Measurements from ENCODE around the gene MAP3K14.
A peak's percentile ranks its signal among the peaks of the same experiment; 100 is the strongest.

MAP3K14 gene

GRCh38 chr17:45301674-45302073 lies 15.1 kb downstream of the MAP3K14 start:
- H3F3A ChIP-seq (ENCODE audit: control insufficient read depth, insufficient read depth), result peaks cover 7% of the 10 kb centered on the region; the same call in 1 of the 2 replicates

DNA sequence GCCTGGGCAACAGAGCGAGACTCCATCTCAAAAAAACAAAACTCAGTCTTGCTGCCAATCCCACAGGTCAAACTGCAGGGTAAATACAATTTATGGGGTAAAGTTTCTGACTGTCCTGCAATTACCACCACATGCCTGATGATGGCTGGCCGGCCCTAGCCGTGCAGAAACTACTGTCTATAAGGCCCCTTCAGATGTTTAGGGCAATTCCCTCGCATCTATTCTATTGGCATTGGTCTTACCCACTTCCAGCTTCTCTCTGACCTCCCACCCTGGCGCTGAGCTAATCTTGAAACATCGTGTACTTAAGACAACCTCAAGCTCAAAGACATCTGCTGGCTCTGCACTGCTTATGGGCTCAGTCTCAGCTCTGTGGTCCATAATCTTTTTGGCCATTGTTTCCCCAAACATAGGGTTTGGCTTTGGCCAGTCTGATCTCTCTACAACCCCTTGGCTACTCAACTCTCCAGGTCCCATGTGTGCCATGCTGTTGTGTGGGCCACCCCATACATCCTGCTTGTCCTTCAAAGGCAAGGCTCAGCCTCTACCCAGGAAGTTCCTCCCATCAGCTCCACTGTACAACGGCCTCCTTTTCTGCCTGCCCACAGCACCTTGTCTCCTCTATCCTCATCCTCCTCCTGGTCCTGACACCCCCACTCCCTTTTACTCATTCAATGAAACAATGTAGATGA lies 16.6 kb downstream of the MAP3K14 start:
- H3K4me2 ChIP-seq (ENCODE audit: low read length), result peak overlapping the region; percentile 31; the same call in 1 of the 2 replicates
- peaks cover 71% of the 10 kb centered on the region for H3K4me1 ChIP-seq (ENCODE audit: control insufficient read depth, low read length)
- peaks cover 69% of the 10 kb centered on the region for H3K79me2 ChIP-seq (ENCODE audit: control insufficient read depth, low read length)
- H4K20me1 ChIP-seq (ENCODE audit: control insufficient read depth, insufficient read depth, low read depth, low read length), result peaks cover 2% of the 10 kb centered on the region; the same call in 1 of the 2 replicates
- 0 out of 2 replicates have a peak, but pooled peaks cover 7% of the 10 kb centered on the region for H3F3A ChIP-seq (ENCODE audit: control insufficient read depth, insufficient read depth)
- no peak overlapping the region for H3K27ac ChIP-seq (ENCODE audit: low read depth, low read length)
- no peaks in the 10 kb centered on the region for H3K27me3 ChIP-seq (ENCODE audit: control insufficient read depth, low read length)
- no peaks in the 10 kb centered on the region for H3K9me2 ChIP-seq (replicated peaks; ENCODE audit: control insufficient read depth, low read length)
- no peak for TF ChIP-seq EZH2phosphoT487 (IDR thresholded peaks at IDR 0.05; ENCODE audit: borderline replicate concordance, low read length)
- TF ChIP-seq, protein P1, sequence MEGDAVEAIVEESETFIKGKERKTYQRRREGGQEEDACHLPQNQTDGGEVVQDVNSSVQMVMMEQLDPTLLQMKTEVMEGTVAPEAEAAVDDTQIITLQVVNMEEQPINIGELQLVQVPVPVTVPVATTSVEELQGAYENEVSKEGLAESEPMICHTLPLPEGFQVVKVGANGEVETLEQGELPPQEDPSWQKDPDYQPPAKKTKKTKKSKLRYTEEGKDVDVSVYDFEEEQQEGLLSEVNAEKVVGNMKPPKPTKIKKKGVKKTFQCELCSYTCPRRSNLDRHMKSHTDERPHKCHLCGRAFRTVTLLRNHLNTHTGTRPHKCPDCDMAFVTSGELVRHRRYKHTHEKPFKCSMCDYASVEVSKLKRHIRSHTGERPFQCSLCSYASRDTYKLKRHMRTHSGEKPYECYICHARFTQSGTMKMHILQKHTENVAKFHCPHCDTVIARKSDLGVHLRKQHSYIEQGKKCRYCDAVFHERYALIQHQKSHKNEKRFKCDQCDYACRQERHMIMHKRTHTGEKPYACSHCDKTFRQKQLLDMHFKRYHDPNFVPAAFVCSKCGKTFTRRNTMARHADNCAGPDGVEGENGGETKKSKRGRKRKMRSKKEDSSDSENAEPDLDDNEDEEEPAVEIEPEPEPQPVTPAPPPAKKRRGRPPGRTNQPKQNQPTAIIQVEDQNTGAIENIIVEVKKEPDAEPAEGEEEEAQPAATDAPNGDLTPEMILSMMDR (IDR thresholded peaks at IDR 0.05; ENCODE audit: low read depth, low read length, poor library complexity, severe bottlenecking), result no peak
- peaks cover 12% of the 10 kb centered on the region; the same call in 1 of the 2 replicates for H3K36me3 ChIP-seq (ENCODE audit: control insufficient read depth, low read length)
- H3K4me3 ChIP-seq (ENCODE audit: low read length), result no peak overlapping the region
- no peaks in the 10 kb centered on the region for H3K9me3 ChIP-seq (ENCODE audit: control insufficient read depth, insufficient read depth, low read length)

More at GRCh38 chr17:45301674-45302073, 15.1 kb downstream of the MAP3K14 start:
- no peaks in the 10 kb centered on the region for H3K9me3 ChIP-seq (ENCODE audit: control insufficient read depth, insufficient read depth, low read length)
- H3K27ac ChIP-seq (ENCODE audit: low read depth, low read length), result 0 out of 2 replicates have a peak overlapping the region, but pooled peaks have one; percentile 22
- H3K4me2 ChIP-seq (ENCODE audit: low read length), result peak overlapping the region; percentile 51
- H4K20me1 ChIP-seq (ENCODE audit: control insufficient read depth, insufficient read depth, low read depth, low read length), result peaks cover 5% of the 10 kb centered on the region; the same call in 1 of the 2 replicates
- peaks cover 73% of the 10 kb centered on the region for H3K79me2 ChIP-seq (ENCODE audit: control insufficient read depth, low read length)
- H3K9me2 ChIP-seq (replicated peaks; ENCODE audit: control insufficient read depth, low read length), result no peaks in the 10 kb centered on the region
- peaks cover 16% of the 10 kb centered on the region for H3K36me3 ChIP-seq (ENCODE audit: control insufficient read depth, low read length)
- peaks cover 59% of the 10 kb centered on the region for H3K4me1 ChIP-seq (ENCODE audit: control insufficient read depth, low read length)
- H3K4me3 ChIP-seq (ENCODE audit: low read length), result no peak overlapping the region
- no peak for TF ChIP-seq EZH2phosphoT487 (IDR thresholded peaks at IDR 0.05; ENCODE audit: borderline replicate concordance, low read length)
- TF ChIP-seq, protein P1 (IDR thresholded peaks at IDR 0.05; ENCODE audit: low read depth, low read length, poor library complexity, severe bottlenecking), result no peak
- H3K27me3 ChIP-seq (ENCODE audit: control insufficient read depth, low read length), result no peaks in the 10 kb centered on the region

- H3K9me2 ChIP-seq (replicated peaks; ENCODE audit: control insufficient read depth, low read length), result no peaks in the 10 kb centered on the region
- peaks cover 2% of the 10 kb centered on the region; the same call in 1 of the 2 replicates for H4K20me1 ChIP-seq (ENCODE audit: control insufficient read depth, insufficient read depth, low read depth, low read length)
- TF ChIP-seq EZH2phosphoT487 (IDR thresholded peaks at IDR 0.05; ENCODE audit: borderline replicate concordance, low read length), result no peak
- TF ChIP-seq, protein P1 (IDR thresholded peaks at IDR 0.05; ENCODE audit: low read depth, low read length, poor library complexity, severe bottlenecking), result no peak
- H3K27me3 ChIP-seq (ENCODE audit: control insufficient read depth, low read length), result no peaks in the 10 kb centered on the region
- no peaks in the 10 kb centered on the region for H3K9me3 ChIP-seq (ENCODE audit: control insufficient read depth, insufficient read depth, low read length)
- no peak overlapping the region for H3K27ac ChIP-seq (ENCODE audit: low read depth, low read length)
- no peak overlapping the region for H3K4me2 ChIP-seq (ENCODE audit: low read length)
- peaks cover 71% of the 10 kb centered on the region for H3K4me1 ChIP-seq (ENCODE audit: control insufficient read depth, low read length)
- 0 out of 2 replicates have a peak, but pooled peaks cover 7% of the 10 kb centered on the region for H3F3A ChIP-seq (ENCODE audit: control insufficient read depth, insufficient read depth)
- H3K4me3 ChIP-seq (ENCODE audit: low read length), result no peak overlapping the region
- peaks cover 11% of the 10 kb centered on the region; the same call in 1 of the 2 replicates for H3K36me3 ChIP-seq (ENCODE audit: control insufficient read depth, low read length)
- peaks cover 72% of the 10 kb centered on the region for H3K79me2 ChIP-seq (ENCODE audit: control insufficient read depth, low read length)
Observed at GRCh38 chr17:45299361-45299760, 17.5 kb downstream of the MAP3K14 start.

All from DOHH2 (cell line).